Lung (tissue), 12 donors: Measurements from ENCODE around the gene ASH1L. TPM values are rescaled to one million over a fixed set of nuclear protein-coding genes. Genes with fewer than 3 reads are reported as not detected.

ENCODE experiments used
- ATAC-seq: fragments of 200-7000 bp; cut with Tn5 transposase; one replicate; pipeline ENCODE4 v1.9.1; 2020; ENCODE audit warnings: moderate number of reproducible peaks; ENCODE audit not compliant: insufficient read depth, low FRiP score
- DNase-seq, 3 donors: peaks; one replicate each; pipeline ENCODE4 v3.0.0-alpha.2; 2013 to 2017
- H3K27ac ChIP-seq, 2 donors: one replicate each; pipeline ENCODE4 v1.5.1; 2013; ENCODE audit warnings: mild to moderate bottlenecking in 2 of 2, moderate library complexity in 2 of 2, control low read depth in 1 of 2, inconsistent platforms in 1 of 2, low read depth in 1 of 2, low read length in 1 of 2
- H3K27me3 ChIP-seq, 3 donors: one replicate each; pipeline ENCODE4 v1.5.1; 2013; ENCODE audit warnings: low read length in 2 of 3; ENCODE audit not compliant: control insufficient read depth in 3 of 3, insufficient read depth in 3 of 3
- H3K36me3 ChIP-seq, 4 donors: one replicate each; pipeline ENCODE4 v1.5.1; 2013; ENCODE audit warnings: low read length in 4 of 4, mild to moderate bottlenecking in 1 of 4, moderate library complexity in 1 of 4; ENCODE audit not compliant: control insufficient read depth in 4 of 4, insufficient read depth in 4 of 4
- H3K4me1 ChIP-seq, 5 donors: one replicate each; pipeline ENCODE4 v1.5.1; 2013; ENCODE audit warnings: low read length in 5 of 5, mild to moderate bottlenecking in 2 of 5, moderate library complexity in 1 of 5; ENCODE audit not compliant: control insufficient read depth in 5 of 5, insufficient read depth in 5 of 5
- H3K4me3 ChIP-seq: one replicate; pipeline ENCODE4 v1.5.1; 2013; ENCODE audit warnings: mild to moderate bottlenecking, control low read depth, moderate library complexity
- H3K9ac ChIP-seq, 2 donors: one replicate each; pipeline ENCODE4 v1.5.1; 2013; ENCODE audit warnings: low read length in 2 of 2, control low read depth in 1 of 2; ENCODE audit not compliant: insufficient read depth in 1 of 2
- H3K9me3 ChIP-seq, 4 donors: one replicate each; pipeline ENCODE4 v1.5.1; 2013; ENCODE audit warnings: low read length in 3 of 4, mild to moderate bottlenecking in 1 of 4, moderate library complexity in 1 of 4; ENCODE audit not compliant: control insufficient read depth in 4 of 4, insufficient read depth in 3 of 4
- WGBS, 2 donors: extraction: QIAGEN DNeasy Blood & Tissue Kit; methylation state at CpG; one replicate each; pipeline ENCODE4 v1.1.7; 2013; 5-methylcytosine and 5-hydroxymethylcytosine counted together
- polyA plus RNA-seq, 2 donors: library from polyadenylated mRNA; stranded (reverse); fragments of 200-250 nt; gene quantifications; one replicate each; pipeline ENCODE4 v1.2.1, GENCODE V29; 2013
- total RNA-seq, 2 donors: library from RNA; depleted of rRNA in 1 of 2; stranded (reverse); fragments of >200 nt in 1 of 2; gene quantifications; one replicate each; pipeline ENCODE4 v1.2.1, GENCODE V29; 2014 to 2021
- TF ChIP-seq, protein P1 (sequence below): IDR thresholded peaks from 2 replicates; pipeline ENCODE4 v1.5.1; 2012; ENCODE audit warnings: mild to moderate bottlenecking; ENCODE audit errors: control extremely low read depth, extremely low read depth
- donor health status: control.
- donor health status: control.
- donor health status: Bipolar disorder and iron deficiency.
- donor health status: healthy.
- donor health status: DM: yes; HTN: yes; CAD: no.

The ASH1L gene
- total and polyA plus RNA-seq, 4 donors: 8.1 to 92.5 (median 27.5) TPM

DNA sequence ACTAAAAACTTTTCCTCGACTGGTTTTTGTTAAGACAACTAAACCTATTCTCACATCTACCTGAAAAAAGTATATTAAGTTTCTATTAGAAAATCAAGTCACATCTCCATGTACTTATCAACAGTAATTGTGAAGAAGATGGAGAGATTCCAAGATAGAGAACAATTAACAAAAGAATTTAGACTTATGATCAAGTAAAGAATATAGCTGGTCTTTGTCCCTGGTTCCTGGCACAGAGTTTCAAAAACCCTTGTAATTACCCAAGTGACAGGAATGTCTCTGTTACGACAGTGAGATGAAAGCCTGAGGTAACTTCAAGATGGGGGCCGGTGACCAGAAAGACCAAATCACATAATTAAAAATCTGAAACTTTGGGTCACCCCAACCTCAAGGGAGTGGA lies 91.6 kb downstream of the ASH1L start:
- no peak overlapping the region for H3K4me3 ChIP-seq
- peaks cover 0 to 2% (median 0%) of the 10 kb centered on the region in 5 donors for H3K4me1 ChIP-seq
- 97 to 99% methylated on average over 3 of the region's 3 CpGs for WGBS, 2 donors
- DNase-seq: no peak
- H3K27me3 ChIP-seq: no peaks in the 10 kb centered on the region
- ATAC-seq: no peak
- no peak overlapping the region for H3K27ac ChIP-seq
- H3K9ac ChIP-seq: no peak overlapping the region
- H3K9me3 ChIP-seq: peaks cover 0 to 4% (median 3%) of the 10 kb centered on the region in 4 donors
- TF ChIP-seq, protein P1, sequence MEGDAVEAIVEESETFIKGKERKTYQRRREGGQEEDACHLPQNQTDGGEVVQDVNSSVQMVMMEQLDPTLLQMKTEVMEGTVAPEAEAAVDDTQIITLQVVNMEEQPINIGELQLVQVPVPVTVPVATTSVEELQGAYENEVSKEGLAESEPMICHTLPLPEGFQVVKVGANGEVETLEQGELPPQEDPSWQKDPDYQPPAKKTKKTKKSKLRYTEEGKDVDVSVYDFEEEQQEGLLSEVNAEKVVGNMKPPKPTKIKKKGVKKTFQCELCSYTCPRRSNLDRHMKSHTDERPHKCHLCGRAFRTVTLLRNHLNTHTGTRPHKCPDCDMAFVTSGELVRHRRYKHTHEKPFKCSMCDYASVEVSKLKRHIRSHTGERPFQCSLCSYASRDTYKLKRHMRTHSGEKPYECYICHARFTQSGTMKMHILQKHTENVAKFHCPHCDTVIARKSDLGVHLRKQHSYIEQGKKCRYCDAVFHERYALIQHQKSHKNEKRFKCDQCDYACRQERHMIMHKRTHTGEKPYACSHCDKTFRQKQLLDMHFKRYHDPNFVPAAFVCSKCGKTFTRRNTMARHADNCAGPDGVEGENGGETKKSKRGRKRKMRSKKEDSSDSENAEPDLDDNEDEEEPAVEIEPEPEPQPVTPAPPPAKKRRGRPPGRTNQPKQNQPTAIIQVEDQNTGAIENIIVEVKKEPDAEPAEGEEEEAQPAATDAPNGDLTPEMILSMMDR: no peak
- peaks cover 0 to 9% (median under 1%) of the 10 kb centered on the region in 4 donors for H3K36me3 ChIP-seq

DNA sequence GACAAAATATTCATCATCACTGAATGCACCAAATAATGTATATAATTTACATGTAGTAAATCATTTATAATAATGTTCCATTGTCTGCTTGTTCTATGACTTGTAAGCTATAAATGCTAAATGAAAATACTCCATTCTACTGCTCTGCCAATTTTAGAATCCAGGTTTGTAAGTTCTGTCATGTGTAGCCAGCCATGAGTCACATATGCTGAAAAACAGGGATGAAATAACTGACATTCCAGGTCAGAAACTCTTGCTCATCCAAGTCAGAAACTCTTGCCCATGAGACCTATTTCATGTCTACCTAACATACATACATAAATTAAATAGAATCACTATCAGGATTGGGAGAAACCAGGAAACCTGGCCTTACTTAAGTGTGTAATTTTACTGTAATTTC lies 95.6 kb downstream of the ASH1L start:
- Histone ChIP-seq H3K4me1 (peaks cover 0 to 6% (median 0%) of the 10 kb centered on the region in 5 donors), H3K27me3 (no peaks in the 10 kb centered on the region), H3K9ac (no peak overlapping the region), H3K4me3 (no peak overlapping the region), H3K9me3 (peaks cover 0 to 4% (median 3%) of the 10 kb centered on the region in 4 donors), H3K27ac (no peak overlapping the region), H3K36me3 (peaks cover 3 to 4% (median 3%) of the 10 kb centered on the region in 4 donors)
- DNase-seq: no peak
- ATAC-seq: no peak
- TF ChIP-seq, protein P1: no peak

DNA sequence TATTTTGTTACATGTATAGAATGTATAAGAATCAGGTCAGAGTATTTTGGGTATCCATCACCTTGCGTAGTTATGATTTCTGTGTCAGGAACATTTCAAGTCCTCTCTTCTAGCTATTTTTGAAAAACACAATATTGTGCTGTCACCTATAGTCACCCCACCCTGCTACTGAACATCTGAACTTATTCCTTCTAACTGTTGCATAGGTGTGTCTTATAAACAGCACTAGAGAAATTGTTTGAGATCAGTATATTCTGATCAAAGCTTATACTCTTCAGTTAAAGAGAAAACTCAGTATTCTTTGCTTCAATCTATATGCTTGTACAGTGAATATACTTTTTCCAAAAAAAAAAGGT lies 96.0 kb downstream of the ASH1L start:
- ATAC-seq (no peak), DNase-seq (no peak)
- no peak overlapping the region for H3K27ac ChIP-seq
- TF ChIP-seq, protein P1: no peak
- peaks cover 2 to 5% (median 4%) of the 10 kb centered on the region in 4 donors for H3K36me3 ChIP-seq
- H3K4me1 ChIP-seq: peaks cover 0 to 6% (median 0%) of the 10 kb centered on the region in 5 donors
- no peak overlapping the region for H3K4me3 ChIP-seq
- 98% methylated on average over 1 of the region's 1 CpG for WGBS, 2 donors
- H3K9me3 ChIP-seq: peaks cover 0 to 4% (median 1%) of the 10 kb centered on the region in 4 donors
- H3K27me3 ChIP-seq: no peaks in the 10 kb centered on the region
- no peak overlapping the region for H3K9ac ChIP-seq
